GM10266 (cell line): ENCODE measurements around the gene DTNB.

Experiments used
- DNase-seq: peaks from one replicate; pipeline ENCODE4 v3.0.0; 2012; ENCODE audit errors: extremely low spot score
- CTCF ChIP-seq: IDR thresholded peaks from 2 replicates; pipeline ENCODE4 v1.5.1; 2012; ENCODE audit warnings: mild to moderate bottlenecking, low read depth; ENCODE audit not compliant: control insufficient read depth, insufficient read depth; ENCODE audit errors: missing control alignments

DTNB gene

DNA sequence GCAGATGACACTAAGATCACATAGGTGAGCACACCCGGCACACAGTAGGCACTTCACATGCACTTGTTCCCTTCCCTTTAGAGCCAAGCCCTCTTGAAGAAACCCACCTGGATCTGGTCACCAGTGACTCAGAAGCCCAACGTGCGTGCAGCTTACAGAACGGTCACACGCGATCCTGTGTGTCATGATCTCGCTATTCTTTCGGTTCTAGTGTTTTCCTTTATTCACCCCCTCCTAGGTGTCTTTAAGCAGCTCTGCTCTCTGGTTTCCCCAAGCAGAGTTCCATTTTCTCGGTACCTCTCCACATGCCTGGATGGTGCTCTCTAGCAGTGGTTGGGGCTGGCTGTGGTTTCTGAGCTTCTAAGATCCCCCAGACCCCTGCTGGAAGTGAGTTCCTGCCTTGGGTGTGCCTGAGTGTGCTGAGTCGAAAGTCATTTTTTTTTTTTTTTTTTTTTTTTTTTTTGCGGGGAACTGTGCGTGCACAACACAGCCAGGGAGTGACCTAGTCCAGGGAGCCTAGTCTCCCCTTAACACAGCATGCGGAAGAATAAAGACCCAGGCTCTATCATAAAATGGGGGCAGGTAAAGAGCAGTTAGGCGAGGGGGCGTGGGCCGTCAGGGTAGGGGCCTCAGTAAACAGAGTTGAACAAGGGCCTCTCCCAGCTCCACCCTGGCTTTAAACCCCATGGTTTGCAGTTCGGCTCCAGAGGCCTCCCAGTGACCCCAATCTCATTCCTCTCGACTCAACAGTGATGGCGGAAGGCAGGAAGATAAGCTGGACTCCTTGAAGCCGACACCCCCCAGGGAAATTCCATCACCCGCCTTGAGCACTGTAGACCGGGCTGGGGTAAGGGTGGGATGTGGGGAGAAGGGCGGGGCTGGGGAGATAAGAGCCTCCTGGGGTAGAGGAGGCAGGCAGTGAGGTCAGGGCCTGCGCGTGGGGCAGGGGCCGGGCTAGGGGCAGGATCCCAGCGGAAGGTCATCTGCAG, 301.8 kb downstream of the DTNB start:
- DNase-seq, result no peak

DNA sequence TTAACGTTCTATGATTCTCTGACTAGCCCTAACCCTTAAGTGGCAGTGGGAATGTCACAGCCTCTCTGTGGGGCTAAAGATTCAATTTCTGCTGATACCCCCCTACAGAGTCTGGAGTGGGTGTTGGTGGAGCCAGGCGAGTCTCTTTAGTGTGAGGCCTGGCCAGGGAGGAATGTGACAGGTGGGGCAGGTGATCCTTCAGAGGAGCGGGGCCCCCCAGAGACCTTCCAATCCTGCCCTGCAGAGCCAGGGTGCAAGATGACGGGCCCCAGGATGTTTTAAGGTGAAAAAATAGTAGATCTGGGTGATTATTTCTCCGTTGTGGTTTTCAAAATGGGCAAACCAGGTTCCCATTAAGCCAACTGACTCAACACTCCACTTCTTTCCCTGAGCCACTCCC, 303.5 kb downstream of the DTNB start:
- DNase-seq, result no peak
- no peak for TF ChIP-seq CTCF

More for the DNA sequence above, 301.8 kb downstream of the DTNB start:
- TF ChIP-seq CTCF, result no peak

GRCh38 chr2:25369439-25369838, 303.9 kb downstream of the DTNB start:
- DNase-seq, result no peak
- no peak for TF ChIP-seq CTCF

GRCh38 chr2:25368660-25369059, 304.7 kb downstream of the DTNB start:
- no peak for TF ChIP-seq CTCF
- DNase-seq, result no peak

DNA sequence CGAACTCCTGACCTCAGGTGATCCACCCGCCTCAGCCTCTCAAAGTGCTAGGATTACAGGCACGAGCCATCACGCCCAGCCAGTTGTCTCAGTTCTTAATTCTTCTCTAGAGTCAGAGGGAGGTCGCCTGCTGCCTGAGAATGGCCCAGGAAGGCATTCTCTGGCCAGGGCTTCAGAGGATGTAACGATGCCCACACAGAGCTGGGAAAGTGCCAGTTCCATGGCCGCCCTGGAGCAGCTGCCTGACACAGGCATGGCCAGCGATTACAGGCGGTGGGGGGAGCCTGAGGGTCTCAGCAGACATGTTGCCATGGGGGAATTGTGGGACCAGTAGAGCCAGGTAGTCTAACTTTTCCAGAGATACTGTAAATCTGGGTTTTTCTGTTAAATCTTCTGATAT, 306.1 kb downstream of the DTNB start:
- DNase-seq, result no peak
- no peak for TF ChIP-seq CTCF

DNA sequence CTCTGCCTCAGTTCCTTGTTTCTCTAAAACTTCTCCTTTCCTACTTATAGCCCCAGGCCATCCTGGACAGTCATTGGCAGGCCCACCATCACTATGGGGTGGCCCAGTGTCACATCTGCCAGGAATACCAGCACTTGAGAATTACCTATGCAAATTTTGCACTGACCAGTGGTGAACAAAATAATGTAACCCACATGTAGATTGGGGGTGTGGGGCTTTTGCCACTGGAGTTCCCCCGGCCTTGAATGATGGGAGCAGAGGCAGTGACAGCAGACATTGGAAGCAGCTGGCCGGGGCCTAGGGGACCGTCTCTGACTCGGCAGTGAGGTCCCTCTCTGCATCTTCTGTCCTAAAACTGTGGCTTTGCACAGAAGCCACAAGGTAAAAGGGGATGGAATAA, 306.7 kb downstream of the DTNB start:
- peak; percentile 37 for DNase-seq
- no peak for TF ChIP-seq CTCF

- TF ChIP-seq CTCF, result no peak
- no peak for DNase-seq
Observed at GRCh38 chr2:25365241-25365640, 308.1 kb downstream of the DTNB start.
